Mucosa of descending colon (tissue), 3 donors: ENCODE results near the gene UBE2A. TPM values are rescaled to one million over a fixed set of nuclear protein-coding genes. Genes with fewer than 3 reads are reported as not detected.

ENCODE experiments used
- ATAC-seq: fragments of 200-7000 bp; cut with Tn5 transposase; one replicate; pipeline ENCODE4 v1.9.1; 2020; ENCODE audit warnings: mild to moderate bottlenecking, moderate library complexity
- DNase-seq, 3 donors: peaks; one replicate each; pipeline ENCODE4 v3.0.0-alpha.2; 2020
- H3K36me3 ChIP-seq: fragments of 200-600 bp; one replicate; pipeline ENCODE4 v1.8.0; 2021; ENCODE audit warnings: low read depth, mild to moderate bottlenecking
- H3K4me1 ChIP-seq: fragments of 200-600 bp; one replicate; pipeline ENCODE4 v1.8.0; 2021; ENCODE audit warnings: low read depth, mild to moderate bottlenecking
- H3K4me3 ChIP-seq: fragments of 200-600 bp; one replicate; pipeline ENCODE4 v1.8.0; 2021; ENCODE audit warnings: mild to moderate bottlenecking
- H3K9me3 ChIP-seq: fragments of 200-600 bp; one replicate; pipeline ENCODE4 v1.8.0; 2021; ENCODE audit warnings: mild to moderate bottlenecking
- CTCF ChIP-seq: fragments of 200-600 bp; IDR thresholded peaks from one replicate; pipeline ENCODE4 v1.8.0; 2022; ENCODE audit warnings: antibody characterized with exemption, mild to moderate bottlenecking
- intact Hi-C, 2 donors: fragments of 100-400 bp; cut with DNase I in 1 of 2; cut with micrococcal nuclease in 1 of 2; formaldehyde crosslinking; loops; one replicate each; pipeline versions ENCODE4 v1.11.0 to v1.11.1; 2022; cut with DNase I, micrococcal nuclease
- total RNA-seq, 3 donors: library from RNA; stranded (reverse); fragmentation: NEBNext Ultra II Directional in 2 of 3; extraction: Animal tissue kit (Norgen Biotek cat#: 25700) in 2 of 3; gene quantifications; one replicate each; pipeline versions ENCODE4 v1.2.1 to v1.2.4, GENCODE V29; 2021 to 2023
- donor health status: DM: no; HTN: no; CAD: no; lungs with moderate emphysema.
- donor health status: DM: no; HTN: no; CAD: no.
- donor health status: DM: no; HTN: yes; CAD: no.

Gene UBE2A
- total RNA-seq, 3 donors from 2014 or later: 72.1 to 81.6 (median 79.4) TPM

GRCh38 chrX:119573840-119574393, 446 bp upstream of the UBE2A start:
- Histone ChIP-seq H3K4me1 (peaks cover 5% of the 10 kb centered on the region), H3K9me3 (no peaks in the 10 kb centered on the region), H3K4me3 (peak overlapping the region; percentile 19), H3K36me3 (no peaks in the 10 kb centered on the region)
- intact Hi-C loops: no loop called here
- DNase-seq (no peak), ATAC-seq (peak; percentile 17)
- TF ChIP-seq CTCF: no peak

- Histone ChIP-seq H3K4me1 (peaks cover 5% of the 10 kb centered on the region), H3K36me3 (no peaks in the 10 kb centered on the region), H3K9me3 (no peaks in the 10 kb centered on the region), H3K4me3 (no peak overlapping the region)
- no peak for TF ChIP-seq CTCF
- intact Hi-C loops: no loop called here
- DNase-seq: no peak
- no peak for ATAC-seq
These were observed 5.1 kb downstream of the UBE2A start for GRCh38 chrX:119579414-119579813.

GRCh38 chrX:119583431-119584059, 9.2 kb downstream of the UBE2A start:
- Histone ChIP-seq H3K4me1 (no peaks in the 10 kb centered on the region), H3K9me3 (no peaks in the 10 kb centered on the region), H3K4me3 (no peak overlapping the region), H3K36me3 (no peaks in the 10 kb centered on the region)
- no peak for TF ChIP-seq CTCF
- no peak for ATAC-seq
- intact Hi-C loops: no loop called here
- no peak for DNase-seq

- ATAC-seq (no peak), DNase-seq (no peak)
- TF ChIP-seq CTCF: no peak
- no peaks in the 10 kb centered on the region for H3K4me1 ChIP-seq
- H3K9me3 ChIP-seq: no peaks in the 10 kb centered on the region
- no peaks in the 10 kb centered on the region for H3K36me3 ChIP-seq
- intact Hi-C loops: no loop called here
- no peak overlapping the region for H3K4me3 ChIP-seq
These were observed 15.4 kb downstream of the UBE2A start for GRCh38 chrX:119589810-119590209.

- TF ChIP-seq CTCF: no peak
- no peaks in the 10 kb centered on the region for H3K9me3 ChIP-seq
- DNase-seq (no peak), ATAC-seq (no peak)
- H3K36me3 ChIP-seq: no peaks in the 10 kb centered on the region
- intact Hi-C loops: no loop called here
- H3K4me3 ChIP-seq: no peak overlapping the region
- H3K4me1 ChIP-seq: no peaks in the 10 kb centered on the region
These were observed 28.4 kb downstream of the UBE2A start for GRCh38 chrX:119602701-119603255.
